H9 (cell line): ENCODE measurements around the gene PTPRN2. TPM values are rescaled to one million over a fixed set of nuclear protein-coding genes. Genes with fewer than 3 reads are reported as not detected.

Experiments
- DNase-seq: peaks from one replicate; pipeline ENCODE4 v3.0.0-alpha.2; 2017
- H2AFZ ChIP-seq: one replicate; pipeline ENCODE4 v1.6.1; 2013; ENCODE audit warnings: mild to moderate bottlenecking, low read length, control low read depth, moderate library complexity
- H2AK5ac ChIP-seq: 2 replicates; pipeline ENCODE4 v1.6.1; 2013; ENCODE audit warnings: low read length, control low read depth, mixed read lengths; ENCODE audit not compliant: insufficient read length
- H2BK120ac ChIP-seq: one replicate; pipeline ENCODE4 v1.6.1; 2013; ENCODE audit warnings: low read depth, mild to moderate bottlenecking, low read length, control low read depth, inconsistent platforms; ENCODE audit not compliant: poor library complexity, severe bottlenecking
- H2BK12ac ChIP-seq: 2 replicates; pipeline ENCODE4 v1.6.1; 2013; ENCODE audit warnings: low read length, control low read depth, mixed read lengths, low read depth; ENCODE audit not compliant: insufficient read length
- H2BK15ac ChIP-seq: 2 replicates; pipeline ENCODE4 v1.6.1; 2013; ENCODE audit warnings: low read depth, low read length, control low read depth
- H2BK20ac ChIP-seq: one replicate; pipeline ENCODE4 v1.6.1; 2013; ENCODE audit warnings: low read depth, mild to moderate bottlenecking, low read length, control low read depth, inconsistent platforms; ENCODE audit not compliant: poor library complexity, severe bottlenecking
- H2BK5ac ChIP-seq: 2 replicates; pipeline ENCODE4 v1.6.1; 2013; ENCODE audit warnings: low read length, control low read depth, mixed read lengths; ENCODE audit not compliant: insufficient read length
- H3K14ac ChIP-seq: 2 replicates; pipeline ENCODE4 v1.6.1; 2013; ENCODE audit warnings: low read length, control low read depth; ENCODE audit not compliant: insufficient read depth
- H3K18ac ChIP-seq: 2 replicates; pipeline ENCODE4 v1.6.1; 2013; ENCODE audit warnings: low read depth, mild to moderate bottlenecking, mixed read lengths, low read length, control low read depth; ENCODE audit not compliant: insufficient read length
- H3K23ac ChIP-seq: 2 replicates; pipeline ENCODE4 v1.6.1; 2013; ENCODE audit warnings: low read length, control low read depth, mixed read lengths, low read depth; ENCODE audit not compliant: insufficient read length
- H3K23me2 ChIP-seq: 2 replicates; pipeline ENCODE4 v1.6.1; 2013; ENCODE audit warnings: low read depth, mild to moderate bottlenecking, mixed read lengths, low read length, control low read depth; ENCODE audit not compliant: insufficient read length, poor library complexity, severe bottlenecking
- H3K27ac ChIP-seq: 2 replicates; pipeline ENCODE4 v1.5.1; 2013; ENCODE audit warnings: low read length, control low read depth, mixed read lengths, low read depth; ENCODE audit not compliant: insufficient read length
- H3K27me3 ChIP-seq: 2 replicates; pipeline ENCODE4 v1.6.1; 2013; ENCODE audit warnings: low read length, control low read depth, inconsistent platforms; ENCODE audit not compliant: insufficient read depth
- H3K4ac ChIP-seq: 2 replicates; pipeline ENCODE4 v1.6.1; 2013; ENCODE audit warnings: low read depth, mild to moderate bottlenecking, control low read depth, inconsistent platforms, low read length, moderate library complexity
- H3K4me1 ChIP-seq: 2 replicates; pipeline ENCODE4 v1.6.1; 2013; ENCODE audit warnings: low read length, control low read depth, inconsistent platforms; ENCODE audit not compliant: insufficient read depth
- H3K4me2 ChIP-seq: 2 replicates; pipeline ENCODE4 v1.6.1; 2013; ENCODE audit warnings: low read length, control low read depth, mixed read lengths; ENCODE audit not compliant: insufficient read length, insufficient read depth
- H3K56ac ChIP-seq: 2 replicates; pipeline ENCODE4 v1.6.1; 2013; ENCODE audit warnings: low read depth, mild to moderate bottlenecking, mixed read lengths, low read length, control low read depth; ENCODE audit not compliant: insufficient read length
- H3K79me1 ChIP-seq: 2 replicates; pipeline ENCODE4 v1.6.1; 2013; ENCODE audit warnings: low read depth, mild to moderate bottlenecking, moderate library complexity, low read length, control low read depth, inconsistent platforms; ENCODE audit not compliant: insufficient read depth, poor library complexity, severe bottlenecking
- H3K79me2 ChIP-seq: 2 replicates; pipeline ENCODE4 v1.6.1; 2013; ENCODE audit warnings: low read length, control low read depth, inconsistent platforms; ENCODE audit not compliant: insufficient read depth
- H3K9ac ChIP-seq: 2 replicates; pipeline ENCODE4 v1.6.1; 2013; ENCODE audit warnings: low read length, control low read depth, mixed read lengths; ENCODE audit not compliant: insufficient read length; ENCODE audit errors: extremely low read depth
- H3K9me3 ChIP-seq: one replicate; pipeline ENCODE4 v1.6.1; 2013; ENCODE audit warnings: low read depth, low read length, inconsistent platforms; ENCODE audit not compliant: control insufficient read depth
- H3T11ph ChIP-seq: one replicate; pipeline ENCODE4 v1.6.1; 2013; ENCODE audit warnings: mild to moderate bottlenecking, low read length, control low read depth, inconsistent platforms
- H4K20me1 ChIP-seq: one replicate; pipeline ENCODE4 v1.6.1; 2013; ENCODE audit not compliant: control insufficient read depth, insufficient read length, insufficient read depth
- H4K5ac ChIP-seq: 2 replicates; pipeline ENCODE4 v1.6.1; 2013; ENCODE audit warnings: low read depth, mild to moderate bottlenecking, mixed read lengths, low read length, control low read depth; ENCODE audit not compliant: insufficient read length
- H4K8ac ChIP-seq: replicated peaks from 2 replicates; pipeline ENCODE4 v1.6.1; 2013; ENCODE audit warnings: low read length, control low read depth, mixed read lengths, low read depth; ENCODE audit not compliant: insufficient read length
- H4K91ac ChIP-seq: 2 replicates; pipeline ENCODE4 v1.6.1; 2013; ENCODE audit warnings: low read depth, mild to moderate bottlenecking, moderate library complexity, mixed read lengths, low read length, control low read depth; ENCODE audit not compliant: insufficient read length
- H3K27ac Mint-ChIP-seq, 3 experiments: 2 replicates in 2 of 3; 3 replicates in 1 of 3; pipeline ENCODE4 v1.8.0; 2020 to 2021; ENCODE audit warnings: mixed read lengths in 3 of 3, mild to moderate bottlenecking in 1 of 3, moderate library complexity in 1 of 3
- H3K27me3 Mint-ChIP-seq: 2 replicates; pipeline ENCODE4 v1.8.0; 2021; ENCODE audit warnings: low read depth, mild to moderate bottlenecking, moderate library complexity, mixed read lengths
- H3K36me3 Mint-ChIP-seq, 3 experiments: 2 replicates in 2 of 3; 3 replicates in 1 of 3; pipeline ENCODE4 v1.8.0; 2020 to 2021; ENCODE audit warnings: low read depth in 3 of 3, mixed read lengths in 3 of 3; ENCODE audit not compliant: insufficient read depth in 1 of 3
- H3K4me1 Mint-ChIP-seq, 2 experiments: 2 replicates each; pipeline ENCODE4 v1.8.0; 2020; ENCODE audit warnings: mixed read lengths in 2 of 2
- H3K4me3 Mint-ChIP-seq, 2 experiments: 2 replicates in 1 of 2; 3 replicates in 1 of 2; pipeline ENCODE4 v1.8.0; 2020 to 2021; ENCODE audit warnings: mild to moderate bottlenecking in 2 of 2, mixed read lengths in 2 of 2, moderate library complexity in 1 of 2
- H3K9me3 Mint-ChIP-seq, 2 experiments: 2 replicates in 1 of 2; 3 replicates in 1 of 2; pipeline ENCODE4 v1.8.0; 2020; ENCODE audit warnings: mild to moderate bottlenecking in 2 of 2, mixed read lengths in 2 of 2, moderate library complexity in 1 of 2
- WGBS: extraction: QIAGEN DNeasy Blood & Tissue Kit; methylation state at CpG from one replicate; pipeline ENCODE4 v1.1.7; 2013; ENCODE audit warnings: missing lambda C conversion rate, low lambda C conversion rate, mixed read lengths; ENCODE audit not compliant: insufficient read length; ENCODE audit errors: extremely low coverage; 5-methylcytosine and 5-hydroxymethylcytosine counted together
- total RNA-seq: library from RNA; stranded (reverse); gene quantifications from 2 replicates; pipeline ENCODE4 v1.2.1, GENCODE V29; 2021
- TF ChIP-seq, protein P1 (sequence below): fragments of 200-600 bp; sonication (generic); conservative IDR thresholded peaks from 3 replicates; pipeline ENCODE4 v1.8.0; 2021; ENCODE audit warnings: antibody characterized with exemption, mild to moderate bottlenecking

PTPRN2 gene
- total RNA-seq, 1 experiment from 2014 or later, result 5.2 TPM

DNA sequence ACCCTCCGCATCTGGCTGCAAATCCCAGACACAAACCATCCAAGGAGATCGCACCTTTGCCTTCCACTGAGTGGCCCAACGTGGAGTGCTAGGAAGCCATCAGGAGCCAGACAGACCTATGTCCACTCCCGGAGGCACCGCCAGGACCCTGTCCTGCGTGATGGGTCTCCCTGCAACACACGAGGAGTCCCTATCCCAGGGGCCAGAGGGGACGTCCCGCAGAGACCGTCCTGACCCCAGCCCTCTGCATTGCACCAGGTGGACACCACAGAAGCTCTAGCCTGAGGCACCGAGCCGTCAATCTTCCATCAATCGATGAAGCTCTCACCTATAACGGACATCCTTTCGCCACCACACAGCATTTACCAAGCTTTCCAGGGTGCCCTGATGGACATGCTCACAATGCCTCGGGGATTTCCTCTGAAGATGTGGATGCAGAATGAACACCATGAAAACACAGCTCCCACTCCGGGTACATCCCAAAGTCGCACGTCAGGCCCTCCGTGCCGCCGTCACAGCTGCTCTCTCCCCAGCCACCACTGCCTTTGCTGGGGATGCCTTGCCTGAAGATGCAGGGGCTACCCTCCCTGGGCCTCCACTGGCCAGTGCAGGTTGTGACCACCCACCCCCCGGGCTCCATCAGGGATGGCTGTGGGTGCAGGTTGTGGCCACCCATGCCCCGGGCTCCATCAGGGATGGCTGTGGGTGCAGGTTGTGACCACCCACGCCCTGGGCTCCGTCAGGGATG lies 54.1 kb downstream of the PTPRN2 start:
- peaks cover 6 to 7% of the 10 kb centered on the region in 2 experiments; a peak in 3 of 5 replicates for H3K9me3 Mint-ChIP-seq
- Histone ChIP-seq H3K27me3 (no peaks in the 10 kb centered on the region; the same call in 1 of the 2 replicates), H3K14ac (no peak overlapping the region; the same call in 1 of the 2 replicates), H4K5ac (no peak overlapping the region), H3K27ac (no peak overlapping the region), H2BK15ac (no peak overlapping the region), H3K9me3 (no peaks in the 10 kb centered on the region), H2AK5ac (no peak overlapping the region), H3K4ac (no peak overlapping the region), H4K20me1 (no peaks in the 10 kb centered on the region), H3K23ac (no peak overlapping the region), H3K23me2 (no peaks in the 10 kb centered on the region), H2BK20ac (no peak overlapping the region), H3K9ac (no peak overlapping the region), H2BK12ac (no peak overlapping the region), H3K4me1 (0 out of 2 replicates have a peak, but pooled peaks cover 2% of the 10 kb centered on the region), H4K8ac (no peak overlapping the region), H3K79me2 (no peaks in the 10 kb centered on the region), H2BK5ac (no peak overlapping the region), H3K79me1 (no peaks in the 10 kb centered on the region), H3K56ac (no peak overlapping the region), H3K18ac (no peak overlapping the region), H3K4me2 (no peak overlapping the region), H2AFZ (no peak overlapping the region), H4K91ac (no peak overlapping the region), H2BK120ac (no peak overlapping the region), H3T11ph (no peak overlapping the region)
- no peak for DNase-seq
- H3K27me3 Mint-ChIP-seq, result peaks cover 4% of the 10 kb centered on the region
- peaks cover 0 to 12% (median 5%) of the 10 kb centered on the region in 3 experiments; a peak in 5 of 7 replicates for H3K36me3 Mint-ChIP-seq
- no peak overlapping the region; a peak in 1 of 7 replicates for H3K27ac Mint-ChIP-seq
- H3K4me3 Mint-ChIP-seq, result no peak overlapping the region; a peak in 1 of 5 replicates
- TF ChIP-seq, protein P1, sequence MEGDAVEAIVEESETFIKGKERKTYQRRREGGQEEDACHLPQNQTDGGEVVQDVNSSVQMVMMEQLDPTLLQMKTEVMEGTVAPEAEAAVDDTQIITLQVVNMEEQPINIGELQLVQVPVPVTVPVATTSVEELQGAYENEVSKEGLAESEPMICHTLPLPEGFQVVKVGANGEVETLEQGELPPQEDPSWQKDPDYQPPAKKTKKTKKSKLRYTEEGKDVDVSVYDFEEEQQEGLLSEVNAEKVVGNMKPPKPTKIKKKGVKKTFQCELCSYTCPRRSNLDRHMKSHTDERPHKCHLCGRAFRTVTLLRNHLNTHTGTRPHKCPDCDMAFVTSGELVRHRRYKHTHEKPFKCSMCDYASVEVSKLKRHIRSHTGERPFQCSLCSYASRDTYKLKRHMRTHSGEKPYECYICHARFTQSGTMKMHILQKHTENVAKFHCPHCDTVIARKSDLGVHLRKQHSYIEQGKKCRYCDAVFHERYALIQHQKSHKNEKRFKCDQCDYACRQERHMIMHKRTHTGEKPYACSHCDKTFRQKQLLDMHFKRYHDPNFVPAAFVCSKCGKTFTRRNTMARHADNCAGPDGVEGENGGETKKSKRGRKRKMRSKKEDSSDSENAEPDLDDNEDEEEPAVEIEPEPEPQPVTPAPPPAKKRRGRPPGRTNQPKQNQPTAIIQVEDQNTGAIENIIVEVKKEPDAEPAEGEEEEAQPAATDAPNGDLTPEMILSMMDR, result no peak
- H3K4me1 Mint-ChIP-seq, result peaks cover 9 to 19% of the 10 kb centered on the region in 2 experiments
- no CpG with 5 or more reads among the region's 26 CpGs for WGBS
